ENCODE data around the gene IGLON5. TPM values are rescaled to one million over a fixed set of nuclear protein-coding genes. Genes with fewer than 3 reads are reported as not detected.

IGLON5 gene
- polyA plus RNA-seq, 1 donor (not counting 4 experiments of a cell fraction or from before 2014, with no cell fraction given) = not detected

GRCh38 chr19:51317376-51317775, 5.9 kb downstream of the IGLON5 start:
- dilution Hi-C loops (cut with MboI; ENCODE audit: extremely low pct_ligation_motif_present, low sequenced_read_pairs) = no loop called here
- Histone ChIP-seq H3K4me2 (ENCODE audit: control insufficient read depth, extremely low read depth, insufficient read depth, low read depth, low read length) (no peak overlapping the region), H2AFZ (ENCODE audit: control insufficient read depth, low read length) (no peak overlapping the region), H3K4me3 (ENCODE audit: control insufficient read depth in 2 of 3, extremely low read depth in 1 of 3, insufficient read depth in 2 of 3, low read depth in 1 of 3, low read length in 3 of 3) (no peak overlapping the region), H3K27me3 (ENCODE audit: control insufficient read depth, extremely low read depth, insufficient read depth, low read length) (peaks cover 7% of the 10 kb centered on the region), H3K9me1 (ENCODE audit: control insufficient read depth, extremely low read depth, insufficient read depth, low read length) (no peaks in the 10 kb centered on the region), H3K36me3 (ENCODE audit: control insufficient read depth in 2 of 2, extremely low read depth in 1 of 2, insufficient read depth in 2 of 2, low read length in 2 of 2) (no peaks in the 10 kb centered on the region), H3K27ac (ENCODE audit: control insufficient read depth, insufficient read depth, low read length) (no peak overlapping the region), H3K4me1 (ENCODE audit: control insufficient read depth, extremely low read depth, insufficient read depth, low read length) (no peaks in the 10 kb centered on the region), H3K9ac (ENCODE audit: control insufficient read depth, extremely low read depth, insufficient read depth, low read length) (no peak overlapping the region), H4K20me1 (ENCODE audit: control insufficient read depth, extremely low read depth, insufficient read depth, low read length) (no peaks in the 10 kb centered on the region), H3K79me2 (ENCODE audit: control insufficient read depth, insufficient read depth, low read length) (no peaks in the 10 kb centered on the region), H3K9me3 (ENCODE audit: control insufficient read depth, low read depth, low read length) (no peaks in the 10 kb centered on the region)
- no peak for FAIRE-seq
- TF ChIP-seq CTCF (optimal IDR thresholded peaks at IDR 0.05 in 1 of 3, IDR thresholded peaks at IDR 0.05 in 1 of 3, conservative IDR thresholded peaks at IDR 0.05 in 1 of 3; ENCODE audit: extremely low read depth in 1 of 3, insufficient read depth in 2 of 3, low read length in 3 of 3) (no peak), EZH2 (IDR thresholded peaks at IDR 0.05; ENCODE audit: low read length) (no peak)
- no peak for DNase-seq (ENCODE audit: low read depth, low spot score)

- no peak for FAIRE-seq
- H3K9me1 ChIP-seq (ENCODE audit: control insufficient read depth, extremely low read depth, insufficient read depth, low read length) = no peaks in the 10 kb centered on the region
- no peak overlapping the region for H3K4me2 ChIP-seq (ENCODE audit: control insufficient read depth, extremely low read depth, insufficient read depth, low read depth, low read length)
- dilution Hi-C loops (cut with MboI; ENCODE audit: extremely low pct_ligation_motif_present, low sequenced_read_pairs) = no loop called here
- H3K9me3 ChIP-seq (ENCODE audit: control insufficient read depth, low read depth, low read length) = no peaks in the 10 kb centered on the region
- no peak overlapping the region for H3K9ac ChIP-seq (ENCODE audit: control insufficient read depth, extremely low read depth, insufficient read depth, low read length)
- no peaks in the 10 kb centered on the region for H3K36me3 ChIP-seq (ENCODE audit: control insufficient read depth in 2 of 2, extremely low read depth in 1 of 2, insufficient read depth in 2 of 2, low read length in 2 of 2)
- no peak overlapping the region for H2AFZ ChIP-seq (ENCODE audit: control insufficient read depth, low read length)
- H3K4me1 ChIP-seq (ENCODE audit: control insufficient read depth, extremely low read depth, insufficient read depth, low read length) = no peaks in the 10 kb centered on the region
- no peak overlapping the region for H3K27ac ChIP-seq (ENCODE audit: control insufficient read depth, insufficient read depth, low read length)
- DNase-seq (ENCODE audit: low read depth, low spot score) = no peak
- TF ChIP-seq CTCF (optimal IDR thresholded peaks at IDR 0.05 in 1 of 3, IDR thresholded peaks at IDR 0.05 in 1 of 3, conservative IDR thresholded peaks at IDR 0.05 in 1 of 3; ENCODE audit: extremely low read depth in 1 of 3, insufficient read depth in 2 of 3, low read length in 3 of 3) (no peak), EZH2 (IDR thresholded peaks at IDR 0.05; ENCODE audit: low read length) (no peak)
- peaks cover 2% of the 10 kb centered on the region for H3K27me3 ChIP-seq (ENCODE audit: control insufficient read depth, extremely low read depth, insufficient read depth, low read length)
- no peak overlapping the region for H3K4me3 ChIP-seq (ENCODE audit: control insufficient read depth in 2 of 3, extremely low read depth in 1 of 3, insufficient read depth in 2 of 3, low read depth in 1 of 3, low read length in 3 of 3)
- H4K20me1 ChIP-seq (ENCODE audit: control insufficient read depth, extremely low read depth, insufficient read depth, low read length) = no peaks in the 10 kb centered on the region
- no peaks in the 10 kb centered on the region for H3K79me2 ChIP-seq (ENCODE audit: control insufficient read depth, insufficient read depth, low read length)
These were observed 6.5 kb downstream of the IGLON5 start for GRCh38 chr19:51317968-51318367.
